ENCODE data around the gene CELF1.

- TF ChIP-seq CTCF (IDR thresholded peaks at IDR 0.05) = no peak
- no peak for TF ChIP-seq POLR2A (IDR thresholded peaks at IDR 0.05)
Observed at GRCh38 chr11:47477323-47477722, 75.6 kb downstream of the CELF1 start.

Data from adrenal gland (tissue), 5 donors.